Mammary epithelial cell (primary cell): Measurements from ENCODE around the gene OR10K1.

Experiments used
- CTCF ChIP-seq, 2 donors: IDR thresholded peaks in 1 of 2; conservative IDR thresholded peaks in 1 of 2; 2 replicates each; pipeline ENCODE4 v1.5.1; 2011 to 2012; ENCODE audit warnings: inconsistent platforms in 2 of 2, low read length in 2 of 2, mild to moderate bottlenecking in 2 of 2, control low read depth in 1 of 2, low read depth in 1 of 2; ENCODE audit not compliant: insufficient read depth in 1 of 2; ENCODE audit errors: extremely low read depth in 1 of 2
- EZH2 ChIP-seq: IDR thresholded peaks from 2 replicates; pipeline ENCODE4 v1.6.1; 2012; ENCODE audit warnings: low read length, inconsistent platforms, borderline replicate concordance

- TF ChIP-seq CTCF (conservative IDR thresholded peaks at IDR 0.05 in 1 of 2, IDR thresholded peaks at IDR 0.05 in 1 of 2; ENCODE audit: extremely low read depth in 1 of 2, insufficient read depth in 1 of 2, low read depth in 1 of 2, low read length in 2 of 2), result no peak
- TF ChIP-seq EZH2, result no peak
Observed at GRCh38 chr1:158434741-158435140, 26.9 kb upstream of the OR10K1 start.
